Tibial nerve (tissue), 3 donors: ENCODE measurements around the gene CDC6.
"Not testable (repeated sequence)": the region's sequence is repeated elsewhere in the genome, so short reads cannot be mapped to it uniquely, and the experiment has no call there.

Source experiments
- CTCF ChIP-seq, 5 experiments: fragments of 200-600 bp in 3 of 5; fragments of 450-650 bp in 2 of 5; sonication (generic) in 3 of 5; IDR thresholded peaks; one replicate each; pipeline ENCODE4 v1.5.1; 2016 to 2019; ENCODE audit warnings: antibody characterized with exemption in 5 of 5, mild to moderate bottlenecking in 3 of 5, moderate library complexity in 2 of 5
- POLR2A ChIP-seq, 2 donors: fragments of 450-650 bp; IDR thresholded peaks; one replicate each; pipeline ENCODE4 v1.6.1; 2017; ENCODE audit warnings: antibody characterized with exemption in 2 of 2, mild to moderate bottlenecking in 2 of 2, moderate library complexity in 2 of 2

GRCh38 chr17:40299159-40299757, 11.6 kb downstream of the CDC6 start:
- not testable (repeated sequence) for TF ChIP-seq CTCF, POLR2A (IDR thresholded peaks at IDR 0.05)
